Measurements from ENCODE around the gene APAF1.

The APAF1 gene

DNA sequence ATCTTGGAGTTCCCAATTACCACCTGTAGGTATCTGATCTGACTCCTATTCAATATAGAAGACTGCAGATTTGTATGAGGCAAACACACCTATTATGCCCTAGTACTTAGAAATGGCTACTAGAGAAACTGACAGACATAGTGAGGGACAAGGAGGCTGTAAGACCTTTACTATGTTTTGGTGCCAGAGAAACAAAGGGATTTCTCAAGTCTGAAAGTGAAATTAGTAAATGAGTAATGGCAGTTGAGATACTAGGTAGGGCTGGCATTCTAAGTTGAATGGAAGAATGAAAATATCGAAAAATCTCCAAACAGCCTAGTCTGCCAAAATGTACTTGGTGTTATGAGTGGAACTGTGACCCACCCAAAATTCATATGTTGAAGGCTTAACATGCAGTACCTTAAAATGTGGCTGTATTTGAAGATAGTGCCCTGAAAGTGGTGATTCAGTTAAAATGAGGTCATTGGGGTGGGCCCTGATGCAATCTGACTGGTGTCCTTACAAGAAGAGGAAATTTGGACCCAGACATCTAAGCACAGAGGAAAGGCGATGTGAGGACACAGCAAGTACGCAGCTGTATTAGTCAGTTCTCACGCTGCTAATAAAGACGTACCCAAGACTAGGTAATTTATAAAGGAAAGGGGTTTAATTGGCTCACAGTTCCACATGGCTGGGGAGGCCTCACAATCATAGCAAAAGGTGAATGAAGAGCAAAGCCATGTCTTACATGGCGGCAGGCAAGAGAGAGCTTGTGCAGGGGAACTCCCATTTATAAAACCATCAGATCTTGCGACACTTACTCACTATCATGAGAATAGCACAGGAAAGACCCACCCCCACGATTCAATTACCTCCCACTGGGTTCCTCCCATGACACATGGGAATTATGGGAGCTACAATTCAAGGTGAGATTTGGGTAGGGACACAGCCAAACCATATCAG, 127.0 kb downstream of the APAF1 start:
- TF ChIP-seq, protein P1, sequence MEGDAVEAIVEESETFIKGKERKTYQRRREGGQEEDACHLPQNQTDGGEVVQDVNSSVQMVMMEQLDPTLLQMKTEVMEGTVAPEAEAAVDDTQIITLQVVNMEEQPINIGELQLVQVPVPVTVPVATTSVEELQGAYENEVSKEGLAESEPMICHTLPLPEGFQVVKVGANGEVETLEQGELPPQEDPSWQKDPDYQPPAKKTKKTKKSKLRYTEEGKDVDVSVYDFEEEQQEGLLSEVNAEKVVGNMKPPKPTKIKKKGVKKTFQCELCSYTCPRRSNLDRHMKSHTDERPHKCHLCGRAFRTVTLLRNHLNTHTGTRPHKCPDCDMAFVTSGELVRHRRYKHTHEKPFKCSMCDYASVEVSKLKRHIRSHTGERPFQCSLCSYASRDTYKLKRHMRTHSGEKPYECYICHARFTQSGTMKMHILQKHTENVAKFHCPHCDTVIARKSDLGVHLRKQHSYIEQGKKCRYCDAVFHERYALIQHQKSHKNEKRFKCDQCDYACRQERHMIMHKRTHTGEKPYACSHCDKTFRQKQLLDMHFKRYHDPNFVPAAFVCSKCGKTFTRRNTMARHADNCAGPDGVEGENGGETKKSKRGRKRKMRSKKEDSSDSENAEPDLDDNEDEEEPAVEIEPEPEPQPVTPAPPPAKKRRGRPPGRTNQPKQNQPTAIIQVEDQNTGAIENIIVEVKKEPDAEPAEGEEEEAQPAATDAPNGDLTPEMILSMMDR (IDR thresholded peaks at IDR 0.05; ENCODE audit: poor library complexity, severe bottlenecking): no peak
- H3K4me1 ChIP-seq (ENCODE audit: insufficient read depth, poor library complexity, severe bottlenecking): no peaks in the 10 kb centered on the region
- no peaks in the 10 kb centered on the region for H3K36me3 ChIP-seq (ENCODE audit: low read depth)
- no peaks in the 10 kb centered on the region for H3K27me3 ChIP-seq (ENCODE audit: insufficient read depth, poor library complexity, severe bottlenecking)
- H3K9me3 ChIP-seq (ENCODE audit: severe bottlenecking): no peaks in the 10 kb centered on the region
- DNase-seq (ENCODE audit: low spot score) (no peak), ATAC-seq (ENCODE audit: low read depth) (no peak)
- H3K4me3 ChIP-seq (ENCODE audit: severe bottlenecking): no peak overlapping the region
- no peak overlapping the region for H3K27ac ChIP-seq (ENCODE audit: poor library complexity, severe bottlenecking)

DNA sequence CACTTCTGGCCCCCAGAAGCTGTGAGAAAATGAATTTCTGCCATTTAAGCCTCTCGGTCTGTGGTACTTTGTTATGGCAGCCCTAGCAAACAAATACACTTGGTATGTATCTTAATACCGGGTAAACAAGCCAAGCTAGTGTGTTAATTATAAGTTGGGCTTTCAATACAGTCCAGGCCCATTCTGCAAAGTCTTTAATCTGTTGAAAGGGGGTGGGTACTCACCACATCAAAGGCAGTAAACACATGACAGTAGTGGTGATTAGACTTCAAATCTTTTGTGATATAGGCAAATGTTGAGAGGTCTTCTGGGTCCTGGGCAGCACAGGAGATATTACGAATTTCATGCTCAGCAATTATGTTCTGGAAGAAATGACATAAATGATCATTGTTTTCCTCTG, 127.7 kb downstream of the APAF1 start:
- no peak overlapping the region for H3K4me3 ChIP-seq (ENCODE audit: severe bottlenecking)
- H3K9me3 ChIP-seq (ENCODE audit: severe bottlenecking): no peaks in the 10 kb centered on the region
- H3K27me3 ChIP-seq (ENCODE audit: insufficient read depth, poor library complexity, severe bottlenecking): no peaks in the 10 kb centered on the region
- H3K27ac ChIP-seq (ENCODE audit: poor library complexity, severe bottlenecking): no peak overlapping the region
- no peaks in the 10 kb centered on the region for H3K4me1 ChIP-seq (ENCODE audit: insufficient read depth, poor library complexity, severe bottlenecking)
- ATAC-seq (ENCODE audit: low read depth) (no peak), DNase-seq (ENCODE audit: low spot score) (no peak)
- TF ChIP-seq, protein P1 (IDR thresholded peaks at IDR 0.05; ENCODE audit: poor library complexity, severe bottlenecking): no peak
- H3K36me3 ChIP-seq (ENCODE audit: low read depth): no peaks in the 10 kb centered on the region

DNA sequence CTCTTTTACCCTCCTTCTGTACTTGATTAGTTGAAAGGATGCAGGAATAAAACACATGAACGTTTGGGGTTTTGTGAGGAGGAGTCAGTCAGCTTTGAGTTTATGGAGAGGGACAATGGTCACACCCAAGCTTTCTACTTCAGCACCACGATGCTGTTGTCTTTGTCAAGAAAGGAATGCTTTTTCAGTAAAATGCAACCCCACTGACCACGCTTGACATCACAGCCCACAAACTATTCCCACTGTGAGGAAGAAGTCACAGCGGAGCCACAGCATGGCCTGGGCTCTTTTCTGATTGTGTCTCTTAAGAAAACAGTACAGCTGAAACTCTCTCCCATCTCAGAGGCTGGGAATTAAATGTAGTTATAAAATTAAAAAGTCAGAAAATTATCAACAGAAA, 135.2 kb downstream of the APAF1 start:
- Histone ChIP-seq H3K27ac (ENCODE audit: poor library complexity, severe bottlenecking) (no peak overlapping the region), H3K36me3 (ENCODE audit: low read depth) (no peaks in the 10 kb centered on the region), H3K9me3 (ENCODE audit: severe bottlenecking) (no peaks in the 10 kb centered on the region), H3K27me3 (ENCODE audit: insufficient read depth, poor library complexity, severe bottlenecking) (no peaks in the 10 kb centered on the region), H3K4me3 (ENCODE audit: severe bottlenecking) (no peak overlapping the region), H3K4me1 (ENCODE audit: insufficient read depth, poor library complexity, severe bottlenecking) (no peaks in the 10 kb centered on the region)
- ATAC-seq (ENCODE audit: low read depth): no peak
- TF ChIP-seq, protein P1 (IDR thresholded peaks at IDR 0.05; ENCODE audit: poor library complexity, severe bottlenecking): no peak
- no peak for DNase-seq (ENCODE audit: low spot score)

DNA sequence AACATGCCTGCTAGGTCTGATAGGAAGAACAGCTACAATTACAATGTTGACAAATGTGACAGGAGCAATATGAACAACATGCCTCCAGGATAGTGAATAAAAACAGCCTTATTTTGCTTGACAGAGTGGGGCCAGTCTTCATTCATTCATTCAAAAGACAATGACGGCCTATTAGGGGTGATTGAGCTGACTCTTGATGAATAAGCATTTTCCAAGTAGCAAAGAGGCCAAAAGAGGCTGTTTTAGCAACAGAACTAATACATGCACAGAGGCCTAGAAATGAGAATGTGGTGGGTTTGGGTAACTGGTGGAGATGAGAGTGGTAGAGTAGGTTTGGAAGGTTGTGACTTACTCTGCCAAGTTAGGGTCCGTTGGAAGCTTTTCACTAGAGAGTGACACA, 138.3 kb downstream of the APAF1 start:
- Histone ChIP-seq H3K4me1 (ENCODE audit: insufficient read depth, poor library complexity, severe bottlenecking) (no peaks in the 10 kb centered on the region), H3K4me3 (ENCODE audit: severe bottlenecking) (no peak overlapping the region), H3K9me3 (ENCODE audit: severe bottlenecking) (no peaks in the 10 kb centered on the region), H3K36me3 (ENCODE audit: low read depth) (no peaks in the 10 kb centered on the region), H3K27me3 (ENCODE audit: insufficient read depth, poor library complexity, severe bottlenecking) (no peaks in the 10 kb centered on the region), H3K27ac (ENCODE audit: poor library complexity, severe bottlenecking) (no peak overlapping the region)
- DNase-seq (ENCODE audit: low spot score): no peak
- TF ChIP-seq, protein P1 (IDR thresholded peaks at IDR 0.05; ENCODE audit: poor library complexity, severe bottlenecking): no peak
- ATAC-seq (ENCODE audit: low read depth): no peak
